ENCODE data around the gene NPAS3.

Gene NPAS3

DNA sequence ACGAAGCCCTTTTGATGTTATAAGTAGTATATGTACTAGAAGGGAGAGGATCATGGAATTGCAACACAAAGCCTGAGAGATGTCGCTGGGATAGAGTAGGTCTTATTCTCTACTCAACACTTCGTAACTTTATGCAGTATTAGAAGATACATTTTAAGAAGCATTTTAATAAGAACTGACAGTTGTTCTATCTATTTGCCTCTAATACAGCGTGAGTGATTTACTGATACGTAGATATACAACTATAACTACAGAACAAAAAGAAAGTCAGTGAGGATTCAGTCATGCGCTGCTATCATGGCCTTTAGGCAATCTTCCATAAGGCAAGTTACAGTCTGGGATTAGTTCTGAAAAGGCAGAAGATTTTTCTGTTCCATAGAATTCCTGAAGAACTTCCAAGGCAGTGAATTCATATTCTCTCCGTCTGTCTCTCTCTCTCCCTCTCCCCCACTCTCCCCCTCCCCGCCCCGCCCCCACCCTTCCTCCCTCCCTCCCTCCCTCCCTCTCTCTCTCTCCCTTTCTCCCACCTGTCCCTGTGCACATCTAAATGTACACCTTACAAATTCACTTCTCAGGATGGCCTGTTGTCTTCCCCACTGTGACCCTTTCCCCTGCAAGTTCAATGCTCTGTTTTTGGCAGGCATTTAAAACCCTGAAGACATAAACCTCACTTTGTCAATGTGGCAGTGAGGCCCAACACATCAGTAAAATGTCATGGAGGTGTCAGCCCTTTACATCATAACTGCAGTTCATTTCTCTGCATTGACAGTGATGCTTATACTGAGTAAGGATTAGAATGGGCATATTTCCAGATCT, 541.6 kb downstream of the NPAS3 start:
- DNase-seq (ENCODE audit: insufficient read length, low spot score): no peak
- FAIRE-seq: no peak
- TF ChIP-seq TAF1 (IDR thresholded peaks at IDR 0.05; ENCODE audit: low read depth, low read length) (no peak), PAX5 (IDR thresholded peaks at IDR 0.05; ENCODE audit: insufficient read depth, low read length, severe bottlenecking) (no peak), POLR2A (IDR thresholded peaks at IDR 0.05; ENCODE audit: low read depth, low read length) (no peak), POU2F2 (IDR thresholded peaks at IDR 0.05; ENCODE audit: low read depth, low read length) (no peak), POLR2AphosphoS5 (IDR thresholded peaks at IDR 0.05; ENCODE audit: low read depth, low read length) (no peak), SPI1 (IDR thresholded peaks at IDR 0.05; ENCODE audit: low read depth, low read length) (no peak)

DNA sequence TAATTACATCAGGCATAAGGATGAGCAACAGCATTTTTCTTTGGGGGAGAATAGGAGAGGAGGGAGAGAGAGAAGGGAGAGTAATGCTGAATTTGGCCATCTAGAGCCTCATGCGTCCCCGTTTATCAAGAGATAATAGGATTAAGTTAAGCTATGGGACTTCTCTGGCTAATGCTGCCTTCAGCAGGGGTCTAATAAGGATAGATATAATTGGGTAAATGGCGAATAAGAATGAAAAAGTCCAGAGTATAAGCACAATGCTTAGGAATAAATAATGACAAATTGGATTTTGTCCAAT, 542.2 kb downstream of the NPAS3 start:
- no peak for FAIRE-seq
- no peak for DNase-seq (ENCODE audit: insufficient read length, low spot score)
- TF ChIP-seq PAX5 (IDR thresholded peaks at IDR 0.05; ENCODE audit: insufficient read depth, low read length, severe bottlenecking): no peak
- no peak for TF ChIP-seq TAF1 (IDR thresholded peaks at IDR 0.05; ENCODE audit: low read depth, low read length)
- TF ChIP-seq POLR2A (IDR thresholded peaks at IDR 0.05; ENCODE audit: low read depth, low read length): no peak
- TF ChIP-seq POU2F2 (IDR thresholded peaks at IDR 0.05; ENCODE audit: low read depth, low read length): no peak
- no peak for TF ChIP-seq SPI1 (IDR thresholded peaks at IDR 0.05; ENCODE audit: low read depth, low read length)
- TF ChIP-seq POLR2AphosphoS5 (IDR thresholded peaks at IDR 0.05; ENCODE audit: low read depth, low read length): no peak

GRCh38 chr14:33483110-33483509, 544.4 kb downstream of the NPAS3 start:
- no peak for DNase-seq (ENCODE audit: insufficient read length, low spot score)
- no peak for FAIRE-seq
- TF ChIP-seq SPI1 (IDR thresholded peaks at IDR 0.05; ENCODE audit: low read depth, low read length) (no peak), POLR2A (IDR thresholded peaks at IDR 0.05; ENCODE audit: low read depth, low read length) (no peak), TAF1 (IDR thresholded peaks at IDR 0.05; ENCODE audit: low read depth, low read length) (no peak), PAX5 (IDR thresholded peaks at IDR 0.05; ENCODE audit: insufficient read depth, low read length, severe bottlenecking) (no peak), POLR2AphosphoS5 (IDR thresholded peaks at IDR 0.05; ENCODE audit: low read depth, low read length) (no peak), POU2F2 (IDR thresholded peaks at IDR 0.05; ENCODE audit: low read depth, low read length) (no peak)

DNA sequence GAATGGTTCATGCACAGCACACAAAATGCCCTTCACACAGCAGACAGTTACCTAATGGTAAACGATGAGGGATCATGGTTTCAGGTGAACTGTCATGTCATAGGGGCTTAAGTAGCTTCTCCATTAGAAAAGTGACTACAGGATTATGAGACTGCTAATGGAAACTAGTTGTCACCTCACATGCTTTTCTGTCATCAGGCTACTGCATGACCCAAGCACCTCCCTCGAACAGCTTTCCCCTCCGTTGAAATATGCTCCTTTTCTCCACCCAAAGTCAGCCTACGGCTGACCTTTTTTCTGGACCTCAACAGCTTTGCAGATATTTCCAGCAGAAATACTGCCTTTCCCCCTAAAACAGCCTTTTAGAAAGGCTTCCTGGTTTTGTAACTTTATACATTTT, 544.9 kb downstream of the NPAS3 start:
- no peak for FAIRE-seq

DNA sequence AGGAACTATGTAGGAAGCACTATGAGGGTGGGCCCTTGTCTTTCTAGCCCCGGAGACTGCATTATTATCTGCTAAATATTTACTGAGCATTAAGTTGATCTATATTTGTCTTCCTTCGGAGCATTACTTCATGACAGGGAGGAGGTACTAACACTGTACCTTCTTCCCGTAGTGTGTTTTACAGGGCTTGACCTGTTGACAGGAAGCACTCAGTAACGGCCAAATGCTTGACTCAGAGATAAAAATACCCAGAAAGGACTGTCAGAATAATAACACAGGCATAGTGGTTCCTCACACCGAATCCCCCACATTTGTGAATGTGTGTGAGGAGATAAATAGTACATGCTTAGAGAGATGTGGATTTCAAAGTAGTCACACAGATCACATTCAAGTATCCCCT, 545.6 kb downstream of the NPAS3 start:
- TF ChIP-seq POU2F2 (IDR thresholded peaks at IDR 0.05; ENCODE audit: low read depth, low read length): no peak
- TF ChIP-seq PAX5 (IDR thresholded peaks at IDR 0.05; ENCODE audit: insufficient read depth, low read length, severe bottlenecking): no peak
- TF ChIP-seq POLR2A (IDR thresholded peaks at IDR 0.05; ENCODE audit: low read depth, low read length): no peak
- TF ChIP-seq TAF1 (IDR thresholded peaks at IDR 0.05; ENCODE audit: low read depth, low read length): no peak
- TF ChIP-seq SPI1 (IDR thresholded peaks at IDR 0.05; ENCODE audit: low read depth, low read length): no peak
- TF ChIP-seq POLR2AphosphoS5 (IDR thresholded peaks at IDR 0.05; ENCODE audit: low read depth, low read length): no peak
- FAIRE-seq (no peak), DNase-seq (ENCODE audit: insufficient read length, low spot score) (no peak)

More for the DNA sequence above, 544.9 kb downstream of the NPAS3 start:
- DNase-seq (ENCODE audit: insufficient read length, low spot score): no peak
- no peak for TF ChIP-seq POLR2A (IDR thresholded peaks at IDR 0.05; ENCODE audit: low read depth, low read length)

- DNase-seq (ENCODE audit: insufficient read length, low spot score) (no peak), FAIRE-seq (no peak)
- TF ChIP-seq PAX5 (IDR thresholded peaks at IDR 0.05; ENCODE audit: insufficient read depth, low read length, severe bottlenecking) (no peak), POLR2A (IDR thresholded peaks at IDR 0.05; ENCODE audit: low read depth, low read length) (no peak), TAF1 (IDR thresholded peaks at IDR 0.05; ENCODE audit: low read depth, low read length) (no peak), POU2F2 (IDR thresholded peaks at IDR 0.05; ENCODE audit: low read depth, low read length) (no peak), POLR2AphosphoS5 (IDR thresholded peaks at IDR 0.05; ENCODE audit: low read depth, low read length) (no peak), SPI1 (IDR thresholded peaks at IDR 0.05; ENCODE audit: low read depth, low read length) (no peak)
Measured at GRCh38 chr14:33486332-33486890, 547.7 kb downstream of the NPAS3 start.

DNA sequence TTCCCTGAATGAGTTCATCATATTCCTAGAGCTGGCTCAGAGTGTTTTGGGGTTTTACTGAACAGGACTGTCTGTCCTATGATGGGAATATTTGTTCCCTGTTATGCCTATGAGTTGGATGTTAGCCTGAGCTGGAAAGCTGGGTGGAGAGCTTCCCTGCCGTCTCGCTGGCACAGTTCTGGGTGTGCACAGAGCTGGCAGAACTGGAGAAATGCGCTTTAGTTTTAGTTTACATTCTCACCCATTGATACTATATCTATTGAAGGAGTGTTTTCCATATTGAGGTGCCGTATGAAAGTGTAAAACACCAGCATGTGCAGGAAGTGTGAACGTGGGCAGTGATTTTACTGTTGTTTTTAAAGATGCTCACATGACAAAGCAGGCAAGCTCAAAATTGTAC, 549.9 kb downstream of the NPAS3 start:
- DNase-seq (ENCODE audit: insufficient read length, low spot score) (no peak), FAIRE-seq (no peak)
- TF ChIP-seq POU2F2 (IDR thresholded peaks at IDR 0.05; ENCODE audit: low read depth, low read length) (no peak), PAX5 (IDR thresholded peaks at IDR 0.05; ENCODE audit: insufficient read depth, low read length, severe bottlenecking) (no peak), POLR2A (IDR thresholded peaks at IDR 0.05; ENCODE audit: low read depth, low read length) (no peak), TAF1 (IDR thresholded peaks at IDR 0.05; ENCODE audit: low read depth, low read length) (no peak), POLR2AphosphoS5 (IDR thresholded peaks at IDR 0.05; ENCODE audit: low read depth, low read length) (no peak), SPI1 (IDR thresholded peaks at IDR 0.05; ENCODE audit: low read depth, low read length) (no peak)

DNA sequence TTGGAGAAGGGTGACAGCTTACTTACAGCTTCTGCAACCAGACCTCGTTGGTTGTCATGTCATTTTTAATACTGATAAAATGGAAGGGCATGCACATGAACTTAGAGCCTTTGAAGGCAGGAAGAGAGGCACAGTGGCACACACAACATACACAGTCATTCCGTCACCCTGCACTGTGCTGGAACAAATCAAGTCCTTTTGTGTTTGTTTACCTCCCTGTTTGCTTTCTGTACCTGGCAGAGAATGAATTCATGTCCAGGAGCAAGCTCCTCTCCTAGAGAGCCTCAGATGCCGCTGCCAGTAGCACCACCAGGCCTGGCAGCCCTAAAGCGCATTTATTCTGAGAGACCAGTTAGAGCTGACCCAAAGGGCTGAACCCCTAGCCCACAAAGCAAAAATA, 551.9 kb downstream of the NPAS3 start:
- FAIRE-seq (no peak), DNase-seq (ENCODE audit: insufficient read length, low spot score) (no peak)
- TF ChIP-seq POLR2A (IDR thresholded peaks at IDR 0.05; ENCODE audit: low read depth, low read length) (no peak), SPI1 (IDR thresholded peaks at IDR 0.05; ENCODE audit: low read depth, low read length) (no peak), PAX5 (IDR thresholded peaks at IDR 0.05; ENCODE audit: insufficient read depth, low read length, severe bottlenecking) (no peak), TAF1 (IDR thresholded peaks at IDR 0.05; ENCODE audit: low read depth, low read length) (no peak), POLR2AphosphoS5 (IDR thresholded peaks at IDR 0.05; ENCODE audit: low read depth, low read length) (no peak), POU2F2 (IDR thresholded peaks at IDR 0.05; ENCODE audit: low read depth, low read length) (no peak)

DNA sequence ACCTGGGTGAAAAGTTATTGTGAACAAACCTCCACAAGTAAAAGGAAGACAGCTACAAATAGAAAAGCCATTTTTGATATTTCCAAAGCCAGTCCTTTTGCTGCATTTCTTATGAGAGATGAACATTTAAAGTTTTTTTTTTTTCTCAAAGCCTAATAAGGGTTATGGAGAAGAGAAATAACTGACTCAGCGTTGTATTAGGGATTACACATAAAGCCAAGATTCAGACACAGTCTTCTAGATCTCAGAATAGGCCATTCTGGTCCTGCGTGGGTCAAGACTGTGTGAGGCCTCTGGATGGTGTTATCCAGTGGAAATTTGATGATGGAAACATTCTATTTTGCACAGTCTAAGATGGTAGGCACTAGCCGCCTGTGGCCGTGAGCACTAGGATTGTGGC, 552.4 kb downstream of the NPAS3 start:
- TF ChIP-seq TAF1 (IDR thresholded peaks at IDR 0.05; ENCODE audit: low read depth, low read length): no peak
- no peak for TF ChIP-seq PAX5 (IDR thresholded peaks at IDR 0.05; ENCODE audit: insufficient read depth, low read length, severe bottlenecking)
- TF ChIP-seq POU2F2 (IDR thresholded peaks at IDR 0.05; ENCODE audit: low read depth, low read length): no peak
- TF ChIP-seq SPI1 (IDR thresholded peaks at IDR 0.05; ENCODE audit: low read depth, low read length): no peak
- no peak for TF ChIP-seq POLR2AphosphoS5 (IDR thresholded peaks at IDR 0.05; ENCODE audit: low read depth, low read length)
- no peak for TF ChIP-seq POLR2A (IDR thresholded peaks at IDR 0.05; ENCODE audit: low read depth, low read length)
- DNase-seq (ENCODE audit: insufficient read length, low spot score) (no peak), FAIRE-seq (no peak)

GRCh38 chr14:33492491-33492890, 553.8 kb downstream of the NPAS3 start:
- DNase-seq (ENCODE audit: insufficient read length, low spot score): no peak
- no peak for FAIRE-seq
- no peak for TF ChIP-seq SPI1 (IDR thresholded peaks at IDR 0.05; ENCODE audit: low read depth, low read length)
- no peak for TF ChIP-seq POLR2AphosphoS5 (IDR thresholded peaks at IDR 0.05; ENCODE audit: low read depth, low read length)
- no peak for TF ChIP-seq TAF1 (IDR thresholded peaks at IDR 0.05; ENCODE audit: low read depth, low read length)
- TF ChIP-seq POU2F2 (IDR thresholded peaks at IDR 0.05; ENCODE audit: low read depth, low read length): no peak
- TF ChIP-seq PAX5 (IDR thresholded peaks at IDR 0.05; ENCODE audit: insufficient read depth, low read length, severe bottlenecking): no peak
- TF ChIP-seq POLR2A (IDR thresholded peaks at IDR 0.05; ENCODE audit: low read depth, low read length): no peak
